K562 (cell line): ENCODE data around the gene C1orf105.

Experiments
- RNF2 ChIP-seq: sonication (generic); IDR thresholded peaks from 2 replicates; pipeline ENCODE4 v1.6.1; 2016
- TF ChIP-seq, protein P1 (sequence below), 3 experiments: IDR thresholded peaks in 2 of 3; conservative IDR thresholded peaks in 1 of 3; 2 replicates each; pipeline ENCODE4 v1.5.1; 2011 to 2012; ENCODE audit warnings: low read length in 3 of 3, mild to moderate bottlenecking in 3 of 3, control low read depth in 2 of 3, improper control_type of control experiment in 1 of 3, inconsistent platforms in 1 of 3, low read depth in 1 of 3, mixed read lengths in 1 of 3, moderate library complexity in 1 of 3; ENCODE audit not compliant: insufficient read depth in 2 of 3

DNA sequence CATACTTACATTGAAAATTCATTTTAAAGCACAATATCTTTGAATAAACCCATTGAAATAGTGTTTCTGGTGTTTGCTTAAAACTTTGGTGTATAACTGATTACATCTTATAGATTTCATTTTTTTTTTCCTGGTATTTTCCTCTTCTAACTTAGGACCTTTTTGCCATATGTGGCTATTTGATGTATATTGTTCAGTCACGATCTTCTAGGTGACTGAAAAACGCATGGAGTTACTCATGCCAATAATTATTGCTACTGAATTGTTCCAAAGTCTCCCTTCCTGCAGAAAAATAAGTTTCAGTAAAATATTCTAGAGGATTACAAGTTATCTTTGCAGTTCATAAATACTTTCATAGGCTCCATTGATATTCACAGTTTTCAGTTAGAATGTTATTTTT is 22.9 kb upstream of the C1orf105 start:
- TF ChIP-seq, protein P1, sequence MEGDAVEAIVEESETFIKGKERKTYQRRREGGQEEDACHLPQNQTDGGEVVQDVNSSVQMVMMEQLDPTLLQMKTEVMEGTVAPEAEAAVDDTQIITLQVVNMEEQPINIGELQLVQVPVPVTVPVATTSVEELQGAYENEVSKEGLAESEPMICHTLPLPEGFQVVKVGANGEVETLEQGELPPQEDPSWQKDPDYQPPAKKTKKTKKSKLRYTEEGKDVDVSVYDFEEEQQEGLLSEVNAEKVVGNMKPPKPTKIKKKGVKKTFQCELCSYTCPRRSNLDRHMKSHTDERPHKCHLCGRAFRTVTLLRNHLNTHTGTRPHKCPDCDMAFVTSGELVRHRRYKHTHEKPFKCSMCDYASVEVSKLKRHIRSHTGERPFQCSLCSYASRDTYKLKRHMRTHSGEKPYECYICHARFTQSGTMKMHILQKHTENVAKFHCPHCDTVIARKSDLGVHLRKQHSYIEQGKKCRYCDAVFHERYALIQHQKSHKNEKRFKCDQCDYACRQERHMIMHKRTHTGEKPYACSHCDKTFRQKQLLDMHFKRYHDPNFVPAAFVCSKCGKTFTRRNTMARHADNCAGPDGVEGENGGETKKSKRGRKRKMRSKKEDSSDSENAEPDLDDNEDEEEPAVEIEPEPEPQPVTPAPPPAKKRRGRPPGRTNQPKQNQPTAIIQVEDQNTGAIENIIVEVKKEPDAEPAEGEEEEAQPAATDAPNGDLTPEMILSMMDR (IDR thresholded peaks at IDR 0.05 in 2 of 3, conservative IDR thresholded peaks at IDR 0.05 in 1 of 3; ENCODE audit: insufficient read depth in 2 of 3, low read depth in 1 of 3, low read length in 3 of 3) = no peak
- TF ChIP-seq RNF2 = no peak
